ENCODE results near the gene PGP.

DNA sequence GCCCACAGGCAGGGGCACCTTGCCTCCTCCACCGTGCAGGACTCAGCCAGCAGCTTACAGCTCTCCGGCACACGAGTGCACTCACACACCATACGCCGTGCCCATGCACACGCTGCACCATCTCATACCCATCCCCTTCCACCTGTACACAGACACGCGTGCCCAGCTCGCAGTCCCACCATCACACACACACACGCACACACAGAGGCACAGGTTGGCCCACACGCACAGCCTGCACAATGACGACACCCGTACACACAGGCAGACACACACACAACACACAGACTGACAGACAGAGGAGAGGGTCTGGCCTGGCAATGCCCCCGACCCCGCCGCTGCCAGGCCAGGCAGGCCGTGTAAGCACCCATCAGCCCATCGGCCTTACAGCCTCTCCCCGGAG lies 30.3 kb downstream of the PGP start:
- TF ChIP-seq, protein P1, sequence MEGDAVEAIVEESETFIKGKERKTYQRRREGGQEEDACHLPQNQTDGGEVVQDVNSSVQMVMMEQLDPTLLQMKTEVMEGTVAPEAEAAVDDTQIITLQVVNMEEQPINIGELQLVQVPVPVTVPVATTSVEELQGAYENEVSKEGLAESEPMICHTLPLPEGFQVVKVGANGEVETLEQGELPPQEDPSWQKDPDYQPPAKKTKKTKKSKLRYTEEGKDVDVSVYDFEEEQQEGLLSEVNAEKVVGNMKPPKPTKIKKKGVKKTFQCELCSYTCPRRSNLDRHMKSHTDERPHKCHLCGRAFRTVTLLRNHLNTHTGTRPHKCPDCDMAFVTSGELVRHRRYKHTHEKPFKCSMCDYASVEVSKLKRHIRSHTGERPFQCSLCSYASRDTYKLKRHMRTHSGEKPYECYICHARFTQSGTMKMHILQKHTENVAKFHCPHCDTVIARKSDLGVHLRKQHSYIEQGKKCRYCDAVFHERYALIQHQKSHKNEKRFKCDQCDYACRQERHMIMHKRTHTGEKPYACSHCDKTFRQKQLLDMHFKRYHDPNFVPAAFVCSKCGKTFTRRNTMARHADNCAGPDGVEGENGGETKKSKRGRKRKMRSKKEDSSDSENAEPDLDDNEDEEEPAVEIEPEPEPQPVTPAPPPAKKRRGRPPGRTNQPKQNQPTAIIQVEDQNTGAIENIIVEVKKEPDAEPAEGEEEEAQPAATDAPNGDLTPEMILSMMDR (optimal IDR thresholded peaks at IDR 0.05 in 1 of 3, IDR thresholded peaks at IDR 0.05 in 1 of 3, conservative IDR thresholded peaks at IDR 0.05 in 1 of 3; ENCODE audit: extremely low read depth in 1 of 3, insufficient read depth in 2 of 3, low read length in 3 of 3), result no peak
- no peak for TF ChIP-seq EZH2 (IDR thresholded peaks at IDR 0.05; ENCODE audit: low read length)
